ENCODE measurements around the gene RPL13. TPM values are rescaled to one million over a fixed set of nuclear protein-coding genes. Genes with fewer than 3 reads are reported as not detected.

The RPL13 gene
- total RNA-seq, 1 experiment from 2014 or later, result 2,140 TPM

DNA sequence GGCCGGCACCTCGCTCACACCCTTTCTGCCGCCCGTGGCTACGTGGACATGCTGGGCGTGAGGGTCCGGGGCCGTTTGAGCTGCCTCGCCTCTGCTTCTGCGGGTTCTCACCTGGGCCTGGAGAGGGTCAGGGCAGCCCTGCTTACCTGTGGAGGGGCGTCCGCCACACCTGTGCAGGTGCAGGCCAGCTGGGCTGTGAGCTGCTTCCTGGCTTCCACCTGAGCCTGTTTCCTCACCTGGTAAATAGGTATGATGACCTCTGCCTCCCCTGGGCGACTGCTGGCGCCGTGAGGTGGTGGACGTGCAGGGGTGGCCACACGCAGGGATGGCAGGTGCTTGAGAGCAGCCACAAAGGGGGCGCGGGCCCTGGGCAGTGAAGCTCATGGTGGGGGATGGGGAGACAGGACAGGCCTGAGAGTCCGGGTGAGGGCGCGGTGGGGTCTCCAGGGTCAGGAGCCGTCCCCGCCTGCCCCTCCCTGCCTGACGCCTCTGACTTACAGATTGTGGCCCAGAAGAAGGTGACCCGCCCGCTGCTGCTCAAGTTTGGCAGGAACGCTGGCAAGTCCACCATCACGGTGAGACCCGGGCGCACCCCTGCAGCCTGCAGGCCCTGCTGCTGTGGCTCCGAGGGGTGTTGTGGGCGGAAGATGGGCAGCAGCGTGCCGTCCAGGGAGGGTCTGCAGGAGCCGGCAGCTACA, 22.9 kb downstream of the RPL13 start:
- ChIA-PET CTCF (no interaction called here), POLR2A (ENCODE audit: low non-redundant PET) (interaction anchor here (0.6 kb wide), 1 partner anchor 8 kb away, joined by 9 read pairs; no protein-coding TSS in a partner anchor)
- TF ChIP-seq EZH2 (IDR thresholded peaks at IDR 0.05; ENCODE audit: borderline replicate concordance, low read depth, low read length, poor library complexity, severe bottlenecking), result no peak
- TF ChIP-seq, protein P1, sequence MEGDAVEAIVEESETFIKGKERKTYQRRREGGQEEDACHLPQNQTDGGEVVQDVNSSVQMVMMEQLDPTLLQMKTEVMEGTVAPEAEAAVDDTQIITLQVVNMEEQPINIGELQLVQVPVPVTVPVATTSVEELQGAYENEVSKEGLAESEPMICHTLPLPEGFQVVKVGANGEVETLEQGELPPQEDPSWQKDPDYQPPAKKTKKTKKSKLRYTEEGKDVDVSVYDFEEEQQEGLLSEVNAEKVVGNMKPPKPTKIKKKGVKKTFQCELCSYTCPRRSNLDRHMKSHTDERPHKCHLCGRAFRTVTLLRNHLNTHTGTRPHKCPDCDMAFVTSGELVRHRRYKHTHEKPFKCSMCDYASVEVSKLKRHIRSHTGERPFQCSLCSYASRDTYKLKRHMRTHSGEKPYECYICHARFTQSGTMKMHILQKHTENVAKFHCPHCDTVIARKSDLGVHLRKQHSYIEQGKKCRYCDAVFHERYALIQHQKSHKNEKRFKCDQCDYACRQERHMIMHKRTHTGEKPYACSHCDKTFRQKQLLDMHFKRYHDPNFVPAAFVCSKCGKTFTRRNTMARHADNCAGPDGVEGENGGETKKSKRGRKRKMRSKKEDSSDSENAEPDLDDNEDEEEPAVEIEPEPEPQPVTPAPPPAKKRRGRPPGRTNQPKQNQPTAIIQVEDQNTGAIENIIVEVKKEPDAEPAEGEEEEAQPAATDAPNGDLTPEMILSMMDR (conservative IDR thresholded peaks at IDR 0.05; ENCODE audit: low read depth, low read length), result no peak
- intact Hi-C loops (cut with micrococcal nuclease; ENCODE audit: unreplicated experiment), result no loop called here
- Histone ChIP-seq H3K36me3 (ENCODE audit: insufficient read depth, low read length, poor library complexity, severe bottlenecking) (peaks cover 63% of the 10 kb centered on the region), H3K4me1 (ENCODE audit: insufficient read depth, low read length, poor library complexity, severe bottlenecking) (peaks cover 4% of the 10 kb centered on the region), H3K27ac (ENCODE audit: low read depth, low read length, poor library complexity, severe bottlenecking) (no peak overlapping the region), H3K9me3 (ENCODE audit: low read depth, low read length, poor library complexity, severe bottlenecking) (no peaks in the 10 kb centered on the region), H3K4me3 (ENCODE audit: low read depth, low read length, poor library complexity, severe bottlenecking) (no peak overlapping the region), H3K27me3 (replicated peaks; ENCODE audit: insufficient read depth, low read depth, low read length, poor library complexity) (no peaks in the 10 kb centered on the region)
- no peak for DNase-seq (ENCODE audit: low spot score)
- no TSS peak for BruUV-seq (replicated peaks)

DNA sequence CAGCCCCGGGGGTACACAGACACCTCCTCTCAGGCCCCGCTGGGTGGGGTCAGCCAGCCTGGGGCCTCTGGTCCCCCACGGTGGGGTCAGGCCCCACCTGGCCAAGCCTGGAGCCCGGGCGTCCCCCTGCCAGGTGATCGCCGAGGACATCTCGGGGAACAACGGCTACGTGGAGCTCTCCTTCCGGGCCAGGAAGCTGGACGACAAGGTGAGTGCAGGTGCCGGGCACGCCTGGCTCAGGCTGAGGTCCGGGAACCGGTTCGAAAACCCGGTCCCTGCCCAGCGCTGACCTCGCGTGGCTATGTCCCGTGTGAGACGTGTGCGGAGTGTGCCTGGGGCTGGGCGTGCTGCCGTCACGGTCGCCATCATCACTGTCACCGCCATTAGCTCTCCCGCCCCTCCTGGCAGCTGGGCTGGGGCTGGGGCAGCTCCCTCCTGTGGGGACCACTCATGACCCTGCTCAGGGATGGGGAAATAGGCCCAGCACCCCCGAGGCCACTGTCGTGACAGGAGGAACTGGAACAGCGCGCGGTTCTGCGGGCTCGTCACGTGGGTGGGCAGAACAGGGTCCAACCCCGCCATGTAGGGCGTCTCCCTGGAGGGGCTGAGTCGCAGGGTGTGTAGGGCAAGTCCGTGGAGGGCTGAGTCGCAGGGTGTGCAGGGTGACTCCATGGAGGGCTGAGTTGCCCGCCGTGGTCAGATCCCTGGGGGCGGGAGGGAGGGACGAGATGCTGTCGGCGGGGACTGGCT, 23.6 kb downstream of the RPL13 start:
- TF ChIP-seq EZH2 (IDR thresholded peaks at IDR 0.05; ENCODE audit: borderline replicate concordance, low read depth, low read length, poor library complexity, severe bottlenecking), result no peak
- TF ChIP-seq, protein P1 (conservative IDR thresholded peaks at IDR 0.05; ENCODE audit: low read depth, low read length), result no peak
- peaks cover 4% of the 10 kb centered on the region for H3K4me1 ChIP-seq (ENCODE audit: insufficient read depth, low read length, poor library complexity, severe bottlenecking)
- no peaks in the 10 kb centered on the region for H3K9me3 ChIP-seq (ENCODE audit: low read depth, low read length, poor library complexity, severe bottlenecking)
- H3K36me3 ChIP-seq (ENCODE audit: insufficient read depth, low read length, poor library complexity, severe bottlenecking), result peaks cover 60% of the 10 kb centered on the region
- no TSS peak for BruUV-seq (replicated peaks)
- POLR2A ChIA-PET (ENCODE audit: low non-redundant PET), result no interaction called here
- H3K4me3 ChIP-seq (ENCODE audit: low read depth, low read length, poor library complexity, severe bottlenecking), result no peak overlapping the region
- DNase-seq (ENCODE audit: low spot score), result no peak
- intact Hi-C loops (cut with micrococcal nuclease; ENCODE audit: unreplicated experiment), result no loop called here
- CTCF ChIA-PET, result no interaction called here
- H3K27me3 ChIP-seq (replicated peaks; ENCODE audit: insufficient read depth, low read depth, low read length, poor library complexity), result no peaks in the 10 kb centered on the region
- H3K27ac ChIP-seq (ENCODE audit: low read depth, low read length, poor library complexity, severe bottlenecking), result no peak overlapping the region

DNA sequence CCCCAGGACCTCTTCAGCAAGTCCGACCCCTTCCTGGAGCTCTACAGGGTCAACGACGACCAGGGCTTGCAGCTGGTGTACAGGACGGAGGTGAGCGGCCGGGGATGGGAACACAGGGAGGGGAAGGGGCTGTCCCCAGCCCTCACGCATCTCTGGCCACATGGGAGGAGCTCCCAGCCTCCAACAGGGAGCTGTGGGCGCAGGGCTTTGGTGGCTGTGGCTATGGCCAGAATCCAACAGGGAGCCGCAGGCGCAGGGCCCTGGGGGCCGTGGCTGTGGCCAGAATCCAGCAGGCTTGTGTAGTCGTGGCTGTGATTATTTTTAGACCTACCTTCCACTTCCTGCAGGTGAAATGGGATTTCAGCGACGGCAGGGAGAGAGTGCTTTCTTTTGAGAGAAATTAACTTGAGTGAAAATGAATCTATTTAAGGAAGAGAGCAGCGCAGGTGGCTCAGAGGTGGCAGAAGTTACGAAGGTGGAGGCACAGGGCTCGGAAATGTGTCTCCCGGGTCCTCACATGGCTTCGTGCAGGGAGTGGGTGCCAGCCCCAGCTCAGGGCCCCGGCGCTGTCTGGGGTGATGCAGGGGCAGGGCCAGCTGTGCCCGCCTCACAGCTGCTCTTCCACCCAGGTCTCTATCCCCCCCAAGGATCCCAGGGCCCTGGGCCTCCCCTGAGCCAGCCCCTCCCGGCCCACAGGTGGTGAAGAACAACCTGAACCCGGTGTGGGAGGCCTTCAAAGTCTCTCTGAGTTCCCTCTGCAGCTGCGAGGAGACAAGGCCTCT, 24.5 kb downstream of the RPL13 start:
- no peak for DNase-seq (ENCODE audit: low spot score)
- POLR2A ChIA-PET (ENCODE audit: low non-redundant PET), result no interaction called here
- CTCF ChIA-PET, result no interaction called here

More for the DNA sequence above, 24.5 kb downstream of the RPL13 start:
- Histone ChIP-seq H3K4me1 (ENCODE audit: insufficient read depth, low read length, poor library complexity, severe bottlenecking) (peaks cover 4% of the 10 kb centered on the region), H3K27ac (ENCODE audit: low read depth, low read length, poor library complexity, severe bottlenecking) (peak overlapping the region; percentile 42), H3K27me3 (replicated peaks; ENCODE audit: insufficient read depth, low read depth, low read length, poor library complexity) (no peaks in the 10 kb centered on the region), H3K36me3 (ENCODE audit: insufficient read depth, low read length, poor library complexity, severe bottlenecking) (peaks cover 58% of the 10 kb centered on the region), H3K9me3 (ENCODE audit: low read depth, low read length, poor library complexity, severe bottlenecking) (no peaks in the 10 kb centered on the region), H3K4me3 (ENCODE audit: low read depth, low read length, poor library complexity, severe bottlenecking) (no peak overlapping the region)
- no TSS peak for BruUV-seq (replicated peaks)
- intact Hi-C loops (cut with micrococcal nuclease; ENCODE audit: unreplicated experiment), result no loop called here
- TF ChIP-seq EZH2 (IDR thresholded peaks at IDR 0.05; ENCODE audit: borderline replicate concordance, low read depth, low read length, poor library complexity, severe bottlenecking), result no peak

Measured in A673 (cell line).